ENCODE data around the gene NADK2.

The NADK2 gene

GRCh38 chr5:36246036-36246800, 4.5 kb upstream of the NADK2 start:
- DNase-seq (ENCODE audit: low spot score): no peak

GRCh38 chr5:36244076-36244475, 2.4 kb upstream of the NADK2 start:
- DNase-seq (ENCODE audit: low spot score): no peak

DNA sequence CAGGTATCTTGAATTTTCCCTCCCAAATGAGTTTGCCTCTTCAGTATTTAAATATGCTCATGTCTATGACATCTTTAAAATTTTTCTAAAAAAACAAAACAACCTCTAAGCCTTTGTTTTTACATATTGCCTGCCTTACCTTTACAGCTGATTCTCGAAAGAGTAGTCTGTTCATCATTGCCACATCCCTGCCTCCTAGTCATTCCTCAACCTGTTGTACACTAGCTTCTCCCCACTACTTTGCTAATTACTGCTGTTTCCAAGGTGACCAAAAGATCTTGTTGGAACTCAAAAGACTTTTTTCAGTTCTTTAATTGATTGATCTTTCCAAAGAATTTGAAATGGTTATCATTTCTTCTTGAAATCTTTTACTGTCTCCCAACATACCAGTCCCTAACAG, 1.9 kb upstream of the NADK2 start:
- no peak for DNase-seq (ENCODE audit: low spot score)

- no peak for DNase-seq (ENCODE audit: low spot score)
Measured at GRCh38 chr5:36242534-36243485, 1.1 kb upstream of the NADK2 start.

- DNase-seq (ENCODE audit: low spot score): peak; percentile 49
Measured at GRCh38 chr5:36240779-36241630, 720 bp downstream of the NADK2 start.

DNA sequence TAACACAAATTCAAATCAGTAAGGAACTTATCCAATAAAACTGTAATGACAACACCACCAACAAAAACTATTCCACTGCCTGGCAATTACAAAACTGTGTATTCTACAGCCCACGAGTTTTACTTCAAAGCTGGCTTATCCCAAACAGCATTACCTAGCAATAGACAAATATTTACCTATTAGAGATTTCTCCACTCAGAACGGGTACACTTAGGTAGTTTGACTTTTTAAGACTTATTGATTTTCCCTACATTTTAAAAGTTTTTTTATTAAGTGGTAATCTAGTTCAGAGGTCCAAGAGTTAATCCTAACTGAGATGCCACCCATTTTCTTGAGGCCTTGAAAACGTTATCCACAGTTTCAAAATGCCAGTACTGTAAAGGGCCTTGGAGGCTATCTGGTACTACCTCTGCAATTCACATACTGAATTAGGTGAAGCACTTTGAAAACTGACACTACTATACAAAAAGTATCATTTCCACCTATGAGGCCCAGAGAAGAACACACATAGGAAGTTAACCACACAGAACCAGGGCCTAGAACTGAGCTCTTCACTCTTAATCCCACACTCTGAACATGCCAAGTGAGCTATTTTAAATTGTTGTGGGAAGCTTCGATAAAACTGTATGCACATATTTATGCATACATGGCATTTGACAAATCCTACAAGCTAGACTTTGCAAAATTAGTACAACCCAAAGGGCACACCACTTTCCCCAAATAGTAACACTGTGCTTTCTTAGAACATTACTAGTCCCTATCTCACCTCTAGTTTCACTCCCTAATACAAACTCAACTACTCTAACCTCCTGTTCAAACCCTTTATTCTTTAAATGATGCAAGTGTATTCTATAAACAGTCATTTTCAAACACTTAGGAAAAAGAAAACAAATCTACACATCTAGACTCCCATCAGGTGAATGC, 2.1 kb downstream of the NADK2 start:
- no peak for DNase-seq (ENCODE audit: low spot score)

GRCh38 chr5:36238502-36239295, 3.0 kb downstream of the NADK2 start:
- DNase-seq (ENCODE audit: low spot score): no peak

DNA sequence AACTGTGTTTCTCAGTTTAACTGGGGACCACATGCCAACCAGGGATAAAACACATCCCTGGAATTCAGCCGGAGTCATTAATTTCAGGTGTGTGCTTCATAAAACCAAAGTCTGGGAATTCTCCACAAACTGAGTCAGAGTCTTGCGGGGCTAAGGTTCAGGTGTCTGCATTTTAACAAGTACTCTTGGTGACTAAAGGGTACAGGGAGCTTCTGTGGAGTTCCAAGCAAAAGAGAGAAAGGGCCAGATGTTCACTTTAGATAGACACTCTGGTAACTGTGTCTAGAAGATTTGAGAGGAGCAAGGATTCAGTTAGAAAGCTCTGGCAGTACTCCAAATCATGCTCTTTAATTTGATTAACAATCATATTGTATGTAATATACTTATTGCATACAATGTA, 4.0 kb downstream of the NADK2 start:
- peak; percentile 51 for DNase-seq (ENCODE audit: low spot score)

DNA sequence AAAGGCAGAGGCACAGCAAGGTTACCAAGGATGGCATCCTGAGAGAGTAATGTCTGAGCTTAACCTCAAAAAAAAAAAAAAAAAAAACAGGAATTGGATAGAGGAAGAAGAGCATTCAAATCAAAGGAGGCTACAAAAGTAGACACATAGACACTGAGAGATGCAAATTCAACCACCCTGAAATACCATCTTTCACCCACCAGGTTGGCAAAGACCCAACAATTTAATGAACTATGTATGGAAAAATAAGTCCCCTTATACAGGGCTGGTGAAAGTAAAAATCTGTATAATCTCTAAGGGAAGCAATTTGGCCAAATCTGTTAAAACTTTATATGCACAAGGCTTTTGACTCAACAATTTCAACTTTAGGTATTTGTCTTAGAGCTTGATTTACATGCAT, 4.9 kb downstream of the NADK2 start:
- no peak for DNase-seq (ENCODE audit: low spot score)

- no peak for DNase-seq (ENCODE audit: low spot score)
Measured at GRCh38 chr5:36232533-36232932, 9.2 kb downstream of the NADK2 start.

DNA sequence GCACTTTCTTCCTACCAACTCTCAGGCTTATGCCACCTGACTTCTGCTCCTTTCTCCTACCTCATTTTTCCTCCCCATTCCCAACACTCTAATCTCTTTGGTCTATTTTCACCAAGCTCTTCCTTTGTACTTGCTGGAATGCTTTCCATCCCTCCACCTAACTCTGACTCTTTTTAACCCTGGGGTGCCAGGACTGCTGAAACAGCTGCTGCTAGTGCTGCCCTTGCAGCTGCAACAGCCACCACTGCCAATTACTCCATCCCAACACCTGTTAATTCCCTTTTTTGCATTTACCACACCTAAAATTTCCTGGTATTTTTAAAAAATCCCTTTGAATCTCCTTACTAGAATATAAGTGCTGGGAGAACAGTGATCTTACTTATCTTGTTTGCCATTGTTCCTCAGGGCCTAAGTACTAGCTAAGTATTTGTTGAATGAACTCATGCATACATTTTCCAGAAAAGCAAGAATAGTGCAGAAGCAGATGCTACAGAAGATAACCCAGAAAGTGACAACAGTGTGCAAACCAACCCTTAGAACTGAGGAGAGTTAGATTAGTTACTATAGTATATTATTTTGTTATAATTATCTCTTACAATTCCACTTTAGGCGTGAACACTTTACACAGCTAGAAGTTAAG, 11.5 kb downstream of the NADK2 start:
- DNase-seq (ENCODE audit: low spot score): no peak

GRCh38 chr5:36228505-36228904, 13.2 kb downstream of the NADK2 start:
- no peak for DNase-seq (ENCODE audit: low spot score)

- no peak for DNase-seq (ENCODE audit: low spot score)
Measured at GRCh38 chr5:36227046-36227445, 14.7 kb downstream of the NADK2 start.

GRCh38 chr5:36222620-36223019, 19.1 kb downstream of the NADK2 start:
- DNase-seq (ENCODE audit: low spot score): no peak

GRCh38 chr5:36217988-36218387, 23.7 kb downstream of the NADK2 start:
- DNase-seq (ENCODE audit: low spot score): no peak

DNA sequence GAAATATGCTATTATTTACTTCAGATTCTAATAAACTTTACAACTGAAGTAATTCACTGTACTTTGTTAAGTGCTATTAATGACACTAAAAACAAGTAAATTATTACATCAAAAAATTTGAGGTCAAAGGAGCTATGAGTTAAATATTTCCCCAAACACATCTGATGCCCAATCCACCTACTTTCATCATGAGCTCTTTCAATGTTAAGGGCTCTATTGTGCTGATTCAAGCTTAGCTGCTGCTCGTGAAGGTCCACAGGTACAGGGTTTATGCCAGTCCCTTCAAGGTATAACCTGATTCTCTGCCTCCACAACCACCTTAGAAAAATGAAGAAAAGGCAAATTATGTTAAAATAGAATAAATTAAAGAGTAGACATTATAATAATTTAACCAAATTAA, 24.2 kb downstream of the NADK2 start:
- no peak for DNase-seq (ENCODE audit: low spot score)

- no peak for DNase-seq (ENCODE audit: low spot score)
Measured at GRCh38 chr5:36215910-36216309, 25.8 kb downstream of the NADK2 start.

DNA sequence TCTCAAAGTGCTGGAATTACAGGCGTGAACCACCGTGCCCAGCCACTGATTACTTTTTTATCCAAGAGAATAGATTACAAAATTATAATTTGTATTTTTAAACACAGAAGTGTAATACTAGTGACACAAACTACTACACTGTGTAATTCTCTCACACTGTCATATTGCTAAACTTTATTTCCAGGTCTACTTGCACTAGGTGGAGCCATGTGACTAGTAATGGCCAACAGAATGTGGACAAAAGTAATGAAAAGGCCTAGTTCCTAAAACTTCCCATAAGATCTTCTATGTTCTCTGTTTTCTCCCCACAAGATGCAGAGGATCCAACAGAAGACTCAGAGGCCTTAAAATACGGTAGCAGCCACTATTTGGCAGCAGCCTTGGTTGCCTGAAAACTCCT, 27.3 kb downstream of the NADK2 start:
- peak; percentile 19 for DNase-seq (ENCODE audit: low spot score)

GRCh38 chr5:36209664-36210063, 32.1 kb downstream of the NADK2 start:
- no peak for DNase-seq (ENCODE audit: low spot score)

DNA sequence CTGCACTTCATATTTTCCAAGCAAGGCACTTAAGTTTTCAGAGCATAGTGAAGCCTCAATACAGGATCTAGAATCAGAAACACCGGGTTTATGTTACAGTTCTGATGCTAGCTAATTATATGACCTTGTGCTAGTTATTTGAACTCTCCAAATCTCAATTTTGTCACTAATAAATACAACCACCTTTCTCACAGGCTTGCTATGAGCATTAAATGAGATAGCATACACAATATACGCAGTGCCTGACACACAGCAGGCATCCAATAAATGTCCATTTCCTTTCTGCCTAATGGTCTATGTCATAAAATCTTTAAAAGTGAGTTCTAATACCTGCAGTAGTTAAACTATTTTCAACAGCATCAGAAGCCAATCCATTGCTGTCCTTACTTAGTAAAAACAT, 32.9 kb downstream of the NADK2 start:
- DNase-seq (ENCODE audit: low spot score): no peak

All from hematopoietic multipotent progenitor cell treated with erythropoietin and hydrocortisone succinate and interleukin-3 and kit ligand, for 15 days (in vitro differentiated cells).